Lung (tissue), 12 donors: ENCODE measurements around the gene EBPL. TPM values are rescaled to one million over a fixed set of nuclear protein-coding genes. Genes with fewer than 3 reads are reported as not detected.

ENCODE experiments used
- ATAC-seq: fragments of 200-7000 bp; cut with Tn5 transposase; one replicate; pipeline ENCODE4 v1.9.1; 2020; ENCODE audit warnings: moderate number of reproducible peaks; ENCODE audit not compliant: insufficient read depth, low FRiP score
- DNase-seq, 3 donors: peaks; one replicate each; pipeline ENCODE4 v3.0.0-alpha.2; 2013 to 2017
- H3K27ac ChIP-seq, 2 donors: one replicate each; pipeline ENCODE4 v1.5.1; 2013; ENCODE audit warnings: mild to moderate bottlenecking in 2 of 2, moderate library complexity in 2 of 2, control low read depth in 1 of 2, inconsistent platforms in 1 of 2, low read depth in 1 of 2, low read length in 1 of 2
- H3K27me3 ChIP-seq, 3 donors: one replicate each; pipeline ENCODE4 v1.5.1; 2013; ENCODE audit warnings: low read length in 2 of 3; ENCODE audit not compliant: control insufficient read depth in 3 of 3, insufficient read depth in 3 of 3
- H3K36me3 ChIP-seq, 4 donors: one replicate each; pipeline ENCODE4 v1.5.1; 2013; ENCODE audit warnings: low read length in 4 of 4, mild to moderate bottlenecking in 1 of 4, moderate library complexity in 1 of 4; ENCODE audit not compliant: control insufficient read depth in 4 of 4, insufficient read depth in 4 of 4
- H3K4me1 ChIP-seq, 5 donors: one replicate each; pipeline ENCODE4 v1.5.1; 2013; ENCODE audit warnings: low read length in 5 of 5, mild to moderate bottlenecking in 2 of 5, moderate library complexity in 1 of 5; ENCODE audit not compliant: control insufficient read depth in 5 of 5, insufficient read depth in 5 of 5
- H3K4me3 ChIP-seq: one replicate; pipeline ENCODE4 v1.5.1; 2013; ENCODE audit warnings: mild to moderate bottlenecking, control low read depth, moderate library complexity
- H3K9ac ChIP-seq, 2 donors: one replicate each; pipeline ENCODE4 v1.5.1; 2013; ENCODE audit warnings: low read length in 2 of 2, control low read depth in 1 of 2; ENCODE audit not compliant: insufficient read depth in 1 of 2
- H3K9me3 ChIP-seq, 4 donors: one replicate each; pipeline ENCODE4 v1.5.1; 2013; ENCODE audit warnings: low read length in 3 of 4, mild to moderate bottlenecking in 1 of 4, moderate library complexity in 1 of 4; ENCODE audit not compliant: control insufficient read depth in 4 of 4, insufficient read depth in 3 of 4
- CTCF ChIP-seq: IDR thresholded peaks from 2 replicates; pipeline ENCODE4 v1.5.1; 2012; ENCODE audit warnings: mild to moderate bottlenecking; ENCODE audit errors: control extremely low read depth, extremely low read depth
- WGBS, 2 donors: extraction: QIAGEN DNeasy Blood & Tissue Kit; methylation state at CpG; one replicate each; pipeline ENCODE4 v1.1.7; 2013; 5-methylcytosine and 5-hydroxymethylcytosine counted together
- polyA plus RNA-seq, 2 donors: library from polyadenylated mRNA; stranded (reverse); fragments of 200-250 nt; gene quantifications; one replicate each; pipeline ENCODE4 v1.2.1, GENCODE V29; 2013
- total RNA-seq, 2 donors: library from RNA; depleted of rRNA in 1 of 2; stranded (reverse); fragments of >200 nt in 1 of 2; gene quantifications; one replicate each; pipeline ENCODE4 v1.2.1, GENCODE V29; 2014 to 2021
- donor health status: control.
- donor health status: control.
- donor health status: Bipolar disorder and iron deficiency.
- donor health status: healthy.
- donor health status: DM: yes; HTN: yes; CAD: no.

The EBPL gene
- total and polyA plus RNA-seq, 4 donors: 60.5 to 92.7 (median 70.1) TPM

- no peak for TF ChIP-seq CTCF
- DNase-seq (peak in 1 of 3 donors; percentile 23), ATAC-seq (no peak)
- Histone ChIP-seq H3K9ac (no peak overlapping the region), H3K27ac (no peak overlapping the region), H3K4me1 (no peaks in the 10 kb centered on the region), H3K9me3 (no peaks in the 10 kb centered on the region), H3K27me3 (no peaks in the 10 kb centered on the region), H3K36me3 (peaks cover 0 to 8% (median 4%) of the 10 kb centered on the region in 4 donors), H3K4me3 (no peak overlapping the region)
- WGBS, 2 donors: 72 to 77% methylated on average over 3 of the region's 3 CpGs
Observed at GRCh38 chr13:49679246-49679645, 12.0 kb downstream of the EBPL start.

- Histone ChIP-seq H3K4me1 (no peaks in the 10 kb centered on the region), H3K27ac (no peak overlapping the region), H3K9me3 (no peaks in the 10 kb centered on the region), H3K36me3 (peaks cover 0 to 8% (median 4%) of the 10 kb centered on the region in 4 donors), H3K27me3 (no peaks in the 10 kb centered on the region), H3K4me3 (no peak overlapping the region), H3K9ac (no peak overlapping the region)
- WGBS, 2 donors: 95 to 96% methylated on average over 48 of the region's 48 CpGs
- DNase-seq (no peak), ATAC-seq (no peak)
- TF ChIP-seq CTCF: no peak
Observed at GRCh38 chr13:49678191-49678914, 12.9 kb downstream of the EBPL start.

GRCh38 chr13:49676581-49677298 lies 14.5 kb downstream of the EBPL start:
- H3K4me1 ChIP-seq: no peaks in the 10 kb centered on the region
- no peak overlapping the region for H3K4me3 ChIP-seq
- H3K9me3 ChIP-seq: no peaks in the 10 kb centered on the region
- peaks cover 0 to 8% (median 4%) of the 10 kb centered on the region in 4 donors for H3K36me3 ChIP-seq
- no peak for ATAC-seq
- no peak for TF ChIP-seq CTCF
- H3K9ac ChIP-seq: no peak overlapping the region
- 94 to 96% methylated on average over 6 of the region's 6 CpGs for WGBS, 2 donors
- H3K27ac ChIP-seq: no peak overlapping the region
- no peak for DNase-seq
- H3K27me3 ChIP-seq: no peaks in the 10 kb centered on the region
